PC-9 (cell line): Measurements from ENCODE around the gene CYP2C8. TPM values are rescaled to one million over a fixed set of nuclear protein-coding genes. Genes with fewer than 3 reads are reported as not detected.

Experiments used
- BruUV-seq: library from RNA; stranded (reverse); fragments of 400-500 nt; replicated peaks from 2 replicates; lab custom pipeline; 2021; lab: Mats Ljungman, UMichigan
- CTCF ChIA-PET: fragments of 300-600 bp; sonication (Branson Sonifier 250); formaldehyde crosslinking; loops from one replicate; lab custom pipeline; 2022; ENCODE audit warnings: antibody characterized with exemption; lab: Charles Lee
- POLR2A ChIA-PET: fragments of 300-600 bp; sonication (Branson Sonifier 250); formaldehyde crosslinking; loops from one replicate; lab custom pipeline; 2022; ENCODE audit warnings: antibody characterized with exemption; ENCODE audit not compliant: unreplicated experiment; lab: Charles Lee
- DNase-seq, 2 experiments: peaks; one replicate each; pipeline versions ENCODE4 v3.0.0 to v3.0.0-alpha.2; 2015 to 2022; ENCODE audit warnings: mixed read lengths in 1 of 2
- H2AFZ ChIP-seq: fragments of 200-600 bp; sonication (generic); 2 replicates; pipeline ENCODE4 v1.8.1; 2017; ENCODE audit warnings: antibody characterized with exemption
- H3F3A ChIP-seq: fragments of 200-600 bp; sonication (generic); 2 replicates; pipeline ENCODE4 v1.8.1; 2017; ENCODE audit warnings: antibody characterized with exemption, mild to moderate bottlenecking, low read depth; ENCODE audit not compliant: insufficient read depth
- H3K27ac ChIP-seq: fragments of 200-600 bp; sonication (generic); 2 replicates; pipeline ENCODE4 v1.6.1; 2016; ENCODE audit warnings: mixed run types
- H3K27me3 ChIP-seq: fragments of 200-600 bp; sonication (generic); 2 replicates; pipeline ENCODE4 v1.6.1; 2016; ENCODE audit warnings: low read depth, mixed run types; ENCODE audit not compliant: insufficient read depth
- H3K36me3 ChIP-seq: fragments of 200-600 bp; sonication (generic); 2 replicates; pipeline ENCODE4 v1.6.1; 2016; ENCODE audit warnings: low read depth, mixed run types
- H3K4me1 ChIP-seq: fragments of 200-600 bp; sonication (generic); replicated peaks from 2 replicates; pipeline ENCODE4 v1.6.1; 2016; ENCODE audit warnings: mixed run types; ENCODE audit not compliant: insufficient read depth
- H3K4me2 ChIP-seq: fragments of 200-600 bp; sonication (generic); 2 replicates; pipeline ENCODE4 v1.6.1; 2017; ENCODE audit warnings: mixed run types
- H3K4me3 ChIP-seq: fragments of 200-600 bp; sonication (generic); 2 replicates; pipeline ENCODE4 v1.6.1; 2016; ENCODE audit warnings: mixed run types
- H3K79me2 ChIP-seq: fragments of 200-600 bp; sonication (generic); 2 replicates; pipeline ENCODE4 v1.6.1; 2017; ENCODE audit warnings: low read depth, mixed run types
- H3K9me2 ChIP-seq: fragments of 200-600 bp; sonication (generic); 2 replicates; pipeline ENCODE4 v1.8.1; 2017; ENCODE audit warnings: mild to moderate bottlenecking; ENCODE audit not compliant: insufficient read depth
- H3K9me3 ChIP-seq: fragments of 200-600 bp; sonication (generic); 2 replicates; pipeline ENCODE4 v1.8.1; 2016; ENCODE audit warnings: low read depth; ENCODE audit not compliant: insufficient read depth
- H4K20me1 ChIP-seq: fragments of 200-600 bp; sonication (generic); 2 replicates; pipeline ENCODE4 v1.8.1; 2017; ENCODE audit not compliant: insufficient read depth
- EZH2 ChIP-seq: fragments of 200-600 bp; sonication (generic); IDR thresholded peaks from 2 replicates; pipeline ENCODE4 v1.8.0; 2017; ENCODE audit warnings: antibody characterized with exemption, low read depth
- intact Hi-C: fragments of 100-400 bp; cut with micrococcal nuclease; formaldehyde crosslinking; loops from one replicate; pipeline ENCODE4 v1.10.0; 2022; ENCODE audit not compliant: unreplicated experiment
- total RNA-seq: library from RNA; stranded (reverse); gene quantifications from 2 replicates; pipeline ENCODE4 v1.2.3, GENCODE V29; 2021
- TF ChIP-seq, protein P1 (sequence below): fragments of 200-600 bp; sonication (generic); conservative IDR thresholded peaks from 2 replicates; pipeline ENCODE4 v1.6.1; 2017; ENCODE audit warnings: mixed run types, antibody characterized with exemption, mild to moderate bottlenecking, moderate library complexity

Gene CYP2C8
- total RNA-seq, 1 experiment from 2014 or later = not detected

- no peak for DNase-seq
- H3K4me3 ChIP-seq = no peak overlapping the region
- no peak overlapping the region for H2AFZ ChIP-seq
- no peaks in the 10 kb centered on the region for H4K20me1 ChIP-seq
- no peaks in the 10 kb centered on the region for H3K36me3 ChIP-seq
- TF ChIP-seq, protein P1, sequence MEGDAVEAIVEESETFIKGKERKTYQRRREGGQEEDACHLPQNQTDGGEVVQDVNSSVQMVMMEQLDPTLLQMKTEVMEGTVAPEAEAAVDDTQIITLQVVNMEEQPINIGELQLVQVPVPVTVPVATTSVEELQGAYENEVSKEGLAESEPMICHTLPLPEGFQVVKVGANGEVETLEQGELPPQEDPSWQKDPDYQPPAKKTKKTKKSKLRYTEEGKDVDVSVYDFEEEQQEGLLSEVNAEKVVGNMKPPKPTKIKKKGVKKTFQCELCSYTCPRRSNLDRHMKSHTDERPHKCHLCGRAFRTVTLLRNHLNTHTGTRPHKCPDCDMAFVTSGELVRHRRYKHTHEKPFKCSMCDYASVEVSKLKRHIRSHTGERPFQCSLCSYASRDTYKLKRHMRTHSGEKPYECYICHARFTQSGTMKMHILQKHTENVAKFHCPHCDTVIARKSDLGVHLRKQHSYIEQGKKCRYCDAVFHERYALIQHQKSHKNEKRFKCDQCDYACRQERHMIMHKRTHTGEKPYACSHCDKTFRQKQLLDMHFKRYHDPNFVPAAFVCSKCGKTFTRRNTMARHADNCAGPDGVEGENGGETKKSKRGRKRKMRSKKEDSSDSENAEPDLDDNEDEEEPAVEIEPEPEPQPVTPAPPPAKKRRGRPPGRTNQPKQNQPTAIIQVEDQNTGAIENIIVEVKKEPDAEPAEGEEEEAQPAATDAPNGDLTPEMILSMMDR = no peak
- no peak for TF ChIP-seq EZH2
- no peaks in the 10 kb centered on the region for H3K27me3 ChIP-seq
- no peaks in the 10 kb centered on the region; the same call in 1 of the 2 replicates for H3K9me2 ChIP-seq
- H3K4me1 ChIP-seq = no peaks in the 10 kb centered on the region
- H3K79me2 ChIP-seq = no peaks in the 10 kb centered on the region
- H3K4me2 ChIP-seq = no peak overlapping the region
- no peaks in the 10 kb centered on the region for H3K9me3 ChIP-seq
- no peaks in the 10 kb centered on the region for H3F3A ChIP-seq
- BruUV-seq = no TSS peak
- POLR2A ChIA-PET = no interaction called here
- intact Hi-C loops = no loop called here
- no peak overlapping the region for H3K27ac ChIP-seq
- CTCF ChIA-PET = no interaction called here
Measured at GRCh38 chr10:95034401-95034800, 34.9 kb downstream of the CYP2C8 start.

GRCh38 chr10:95031656-95032055 is 37.6 kb downstream of the CYP2C8 start:
- Histone ChIP-seq H3F3A (no peaks in the 10 kb centered on the region), H3K4me3 (no peak overlapping the region), H3K27me3 (no peaks in the 10 kb centered on the region), H3K27ac (no peak overlapping the region), H3K9me3 (no peaks in the 10 kb centered on the region), H3K9me2 (no peaks in the 10 kb centered on the region; the same call in 1 of the 2 replicates), H4K20me1 (no peaks in the 10 kb centered on the region), H3K4me1 (no peaks in the 10 kb centered on the region), H3K79me2 (no peaks in the 10 kb centered on the region), H3K4me2 (no peak overlapping the region), H2AFZ (no peak overlapping the region), H3K36me3 (no peaks in the 10 kb centered on the region)
- ChIA-PET POLR2A (no interaction called here), CTCF (no interaction called here)
- TF ChIP-seq, protein P1 = no peak
- TF ChIP-seq EZH2 = no peak
- intact Hi-C loops = no loop called here
- BruUV-seq = no TSS peak
- DNase-seq = no peak

DNA sequence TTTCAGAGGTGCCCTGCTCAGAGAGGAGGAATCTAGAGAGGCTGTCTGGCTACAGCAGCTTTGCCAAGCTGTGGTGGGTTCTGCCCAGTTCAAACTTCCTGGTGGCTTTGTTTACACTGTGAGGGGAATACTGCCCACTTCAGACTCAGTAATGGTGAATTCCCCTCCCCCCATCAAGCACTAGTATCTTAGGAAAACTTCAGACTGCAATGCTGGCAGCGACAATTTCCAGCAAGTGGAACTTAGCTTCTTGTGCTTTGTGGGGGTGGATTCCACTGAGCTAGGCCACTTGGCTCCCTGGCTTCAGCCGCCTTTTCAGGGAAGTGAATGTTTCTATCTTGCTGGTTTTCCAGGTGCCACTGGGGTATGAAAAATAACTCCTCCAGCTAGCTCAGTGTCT is 42.8 kb downstream of the CYP2C8 start:
- DNase-seq = no peak
- Histone ChIP-seq H3K4me3 (no peak overlapping the region), H2AFZ (no peak overlapping the region), H3K36me3 (no peaks in the 10 kb centered on the region), H3K27ac (no peak overlapping the region), H3K4me2 (no peak overlapping the region), H3K79me2 (no peaks in the 10 kb centered on the region), H3F3A (no peaks in the 10 kb centered on the region), H4K20me1 (no peaks in the 10 kb centered on the region), H3K9me2 (no peaks in the 10 kb centered on the region), H3K27me3 (no peaks in the 10 kb centered on the region), H3K9me3 (no peaks in the 10 kb centered on the region), H3K4me1 (no peaks in the 10 kb centered on the region)
- BruUV-seq = no TSS peak
- ChIA-PET POLR2A (no interaction called here), CTCF (no interaction called here)
- TF ChIP-seq, protein P1 = no peak
- intact Hi-C loops = no loop called here
